Keratinocyte (primary cell): ENCODE results near the gene CAPZA1. TPM values are rescaled to one million over a fixed set of nuclear protein-coding genes. Genes with fewer than 3 reads are reported as not detected.
A peak's percentile ranks its signal among the peaks of the same experiment; 100 is the strongest.

ENCODE experiments used
- DNase-seq: peaks from one replicate; pipeline ENCODE4 v3.0.0-alpha.2; 2011; ENCODE audit warnings: low read depth, missing footprints, low spot score
- FAIRE-seq: peaks from 2 replicates; lab custom pipeline; 2011; peaks lifted over from hg19 to GRCh38; lab: Jason Lieb, UNC
- H2AFZ ChIP-seq: 2 replicates; pipeline ENCODE4 v1.6.0; 2012; ENCODE audit warnings: low read length, control low read depth, inconsistent platforms; ENCODE audit not compliant: control insufficient read depth
- H3K27ac ChIP-seq: 2 replicates; pipeline ENCODE4 v1.5.1; 2011; ENCODE audit warnings: low read length; ENCODE audit not compliant: control insufficient read depth, insufficient read depth
- H3K27me3 ChIP-seq: 3 replicates; pipeline ENCODE4 v1.6.0; 2011; ENCODE audit warnings: low read length; ENCODE audit not compliant: control insufficient read depth, insufficient read depth; ENCODE audit errors: extremely low read depth
- H3K36me3 ChIP-seq, 2 experiments: 2 replicates in 1 of 2; 3 replicates in 1 of 2; pipeline ENCODE4 v1.5.1; 2011; ENCODE audit warnings: low read length in 2 of 2, mild to moderate bottlenecking in 1 of 2; ENCODE audit not compliant: control insufficient read depth in 2 of 2, insufficient read depth in 2 of 2; ENCODE audit errors: extremely low read depth in 1 of 2
- H3K4me1 ChIP-seq: 3 replicates; pipeline ENCODE4 v1.5.1; 2011; ENCODE audit warnings: low read length; ENCODE audit not compliant: control insufficient read depth, insufficient read depth; ENCODE audit errors: extremely low read depth
- H3K4me2 ChIP-seq: 3 replicates; pipeline ENCODE4 v1.6.0; 2011; ENCODE audit warnings: low read depth, low read length; ENCODE audit not compliant: control insufficient read depth, insufficient read depth; ENCODE audit errors: extremely low read depth
- H3K4me3 ChIP-seq, 3 experiments: fragments of 200-600 bp in 1 of 3; sonication (generic) in 1 of 3; 2 replicates in 2 of 3; 3 replicates in 1 of 3; pipeline ENCODE4 v1.5.1; 2011 to 2016; ENCODE audit warnings: low read length in 3 of 3, mild to moderate bottlenecking in 3 of 3, control low read depth in 2 of 3, inconsistent platforms in 1 of 3, low read depth in 1 of 3, mixed read lengths in 1 of 3, mixed run types in 1 of 3, moderate library complexity in 1 of 3; ENCODE audit not compliant: control insufficient read depth in 2 of 3, insufficient read depth in 2 of 3; ENCODE audit errors: extremely low read depth in 1 of 3
- H3K79me2 ChIP-seq: 2 replicates; pipeline ENCODE4 v1.6.0; 2012; ENCODE audit warnings: low read length; ENCODE audit not compliant: control insufficient read depth, insufficient read depth
- H3K9ac ChIP-seq: 3 replicates; pipeline ENCODE4 v1.6.0; 2011; ENCODE audit warnings: low read length; ENCODE audit not compliant: control insufficient read depth, insufficient read depth; ENCODE audit errors: extremely low read depth
- H3K9me1 ChIP-seq: 3 replicates; pipeline ENCODE4 v1.6.0; 2011; ENCODE audit warnings: low read length; ENCODE audit not compliant: control insufficient read depth, insufficient read depth; ENCODE audit errors: extremely low read depth
- H3K9me3 ChIP-seq: 2 replicates; pipeline ENCODE4 v1.5.1; 2012; ENCODE audit warnings: low read depth, low read length; ENCODE audit not compliant: control insufficient read depth
- H4K20me1 ChIP-seq: 3 replicates; pipeline ENCODE4 v1.6.0; 2011; ENCODE audit warnings: low read length; ENCODE audit not compliant: control insufficient read depth, insufficient read depth; ENCODE audit errors: extremely low read depth
- EZH2 ChIP-seq: IDR thresholded peaks from one replicate; pipeline ENCODE4 v1.6.1; 2012; ENCODE audit warnings: inconsistent platforms, mild to moderate bottlenecking, low read length, moderate library complexity
- dilution Hi-C: fragments of 300-500 bp; cut with MboI; formaldehyde crosslinking; loops from one replicate; pipeline ENCODE4 v1.7.0; 2020; ENCODE audit warnings: low sequenced_read_pairs; ENCODE audit not compliant: extremely low pct_ligation_motif_present
- polyA plus RNA-seq, 5 experiments: library from polyadenylated mRNA; depleted of rRNA in 3 of 5; stranded (reverse) in 3 of 5; stranded (forward) in 1 of 5; unstranded in 1 of 5; fragments of >200 nt; gene quantifications; 1 replicate in 1 of 5; 2 replicates in 3 of 5; 3 replicates in 1 of 5; pipeline versions ENCODE4 v1.2.1 to v1.2.3, GENCODE V29; 2011 to 2012; ENCODE audit warnings: missing spikeins in 2 of 5, low read depth in 1 of 5, low replicate concordance in 1 of 5
- TF ChIP-seq, protein P1 (sequence below), 3 experiments: IDR thresholded peaks in 1 of 3; conservative IDR thresholded peaks in 1 of 3; optimal IDR thresholded peaks in 1 of 3; 2 replicates in 2 of 3; 3 replicates in 1 of 3; pipeline versions ENCODE3 to v1.5.1; 2011; ENCODE audit warnings: low read length in 3 of 3, mild to moderate bottlenecking in 3 of 3, moderate library complexity in 2 of 3, control low read depth in 1 of 3, inconsistent platforms in 1 of 3; ENCODE audit not compliant: insufficient read depth in 2 of 3; ENCODE audit errors: extremely low read depth in 1 of 3

Gene CAPZA1
- polyA plus RNA-seq, 1 donor (not counting 4 experiments of a cell fraction or from before 2014, with no cell fraction given): 239 TPM

GRCh38 chr1:112687785-112688496 lies 68.3 kb downstream of the CAPZA1 start:
- Histone ChIP-seq H3K9ac (peak overlapping the region; percentile 29), H2AFZ (no peak overlapping the region), H3K36me3 (peaks cover 10 to 16% of the 10 kb centered on the region in 2 experiments), H3K9me1 (no peaks in the 10 kb centered on the region), H3K4me2 (peak overlapping the region; percentile 66), H3K4me1 (peaks cover 25% of the 10 kb centered on the region), H3K9me3 (no peaks in the 10 kb centered on the region), H3K27ac (peak overlapping the region; percentile 75), H3K79me2 (peaks cover 4% of the 10 kb centered on the region), H3K27me3 (no peaks in the 10 kb centered on the region), H4K20me1 (no peaks in the 10 kb centered on the region), H3K4me3 (no peak overlapping the region)
- dilution Hi-C loops: no loop called here
- FAIRE-seq (no peak), DNase-seq (no peak)
- TF ChIP-seq, protein P1, sequence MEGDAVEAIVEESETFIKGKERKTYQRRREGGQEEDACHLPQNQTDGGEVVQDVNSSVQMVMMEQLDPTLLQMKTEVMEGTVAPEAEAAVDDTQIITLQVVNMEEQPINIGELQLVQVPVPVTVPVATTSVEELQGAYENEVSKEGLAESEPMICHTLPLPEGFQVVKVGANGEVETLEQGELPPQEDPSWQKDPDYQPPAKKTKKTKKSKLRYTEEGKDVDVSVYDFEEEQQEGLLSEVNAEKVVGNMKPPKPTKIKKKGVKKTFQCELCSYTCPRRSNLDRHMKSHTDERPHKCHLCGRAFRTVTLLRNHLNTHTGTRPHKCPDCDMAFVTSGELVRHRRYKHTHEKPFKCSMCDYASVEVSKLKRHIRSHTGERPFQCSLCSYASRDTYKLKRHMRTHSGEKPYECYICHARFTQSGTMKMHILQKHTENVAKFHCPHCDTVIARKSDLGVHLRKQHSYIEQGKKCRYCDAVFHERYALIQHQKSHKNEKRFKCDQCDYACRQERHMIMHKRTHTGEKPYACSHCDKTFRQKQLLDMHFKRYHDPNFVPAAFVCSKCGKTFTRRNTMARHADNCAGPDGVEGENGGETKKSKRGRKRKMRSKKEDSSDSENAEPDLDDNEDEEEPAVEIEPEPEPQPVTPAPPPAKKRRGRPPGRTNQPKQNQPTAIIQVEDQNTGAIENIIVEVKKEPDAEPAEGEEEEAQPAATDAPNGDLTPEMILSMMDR (optimal IDR thresholded peaks at IDR 0.05 in 1 of 3, IDR thresholded peaks at IDR 0.05 in 1 of 3, conservative IDR thresholded peaks at IDR 0.05 in 1 of 3; ENCODE audit: extremely low read depth in 1 of 3, insufficient read depth in 2 of 3, low read length in 3 of 3): no peak
- no peak for TF ChIP-seq EZH2

GRCh38 chr1:112688781-112689193 lies 69.2 kb downstream of the CAPZA1 start:
- H3K79me2 ChIP-seq: peaks cover 4% of the 10 kb centered on the region
- dilution Hi-C loops: no loop called here
- peaks cover 14 to 16% of the 10 kb centered on the region in 2 experiments for H3K36me3 ChIP-seq
- no peaks in the 10 kb centered on the region for H4K20me1 ChIP-seq
- TF ChIP-seq, protein P1 (optimal IDR thresholded peaks at IDR 0.05 in 1 of 3, IDR thresholded peaks at IDR 0.05 in 1 of 3, conservative IDR thresholded peaks at IDR 0.05 in 1 of 3; ENCODE audit: extremely low read depth in 1 of 3, insufficient read depth in 2 of 3, low read length in 3 of 3): no peak
- TF ChIP-seq EZH2: no peak
- peaks cover 25% of the 10 kb centered on the region for H3K4me1 ChIP-seq
- H3K4me2 ChIP-seq: no peak overlapping the region
- H3K27ac ChIP-seq: no peak overlapping the region
- H2AFZ ChIP-seq: no peak overlapping the region
- H3K4me3 ChIP-seq: no peak overlapping the region
- no peaks in the 10 kb centered on the region for H3K9me3 ChIP-seq
- H3K9ac ChIP-seq: no peak overlapping the region
- FAIRE-seq (no peak), DNase-seq (no peak)
- H3K27me3 ChIP-seq: no peaks in the 10 kb centered on the region
- no peaks in the 10 kb centered on the region for H3K9me1 ChIP-seq
